Measurements from ENCODE around the gene SSBP1.
"Not testable (repeated sequence)": the region's sequence is repeated elsewhere in the genome, so short reads cannot be mapped to it uniquely, and the experiment has no call there.

The SSBP1 gene

DNA sequence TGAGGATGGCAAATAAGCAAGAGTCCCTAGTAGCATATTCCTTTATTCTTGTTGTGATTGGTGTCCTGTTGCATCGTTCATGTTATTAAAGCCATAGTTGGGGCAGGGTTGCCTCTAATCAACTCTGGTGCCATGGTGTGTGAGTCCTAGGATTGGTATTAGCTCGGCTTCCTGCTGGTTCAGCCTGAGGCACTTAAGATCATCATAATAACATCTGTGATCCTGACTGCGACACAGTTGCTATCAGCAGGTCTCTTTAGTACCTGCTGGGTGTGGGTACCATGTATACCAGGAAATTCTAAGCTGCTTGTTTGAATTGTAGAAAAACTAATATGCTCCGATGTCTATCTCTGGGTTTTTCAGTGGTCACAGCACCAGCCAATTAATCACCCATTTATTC, 28.4 kb upstream of the SSBP1 start:
- no peak for DNase-seq

DNA sequence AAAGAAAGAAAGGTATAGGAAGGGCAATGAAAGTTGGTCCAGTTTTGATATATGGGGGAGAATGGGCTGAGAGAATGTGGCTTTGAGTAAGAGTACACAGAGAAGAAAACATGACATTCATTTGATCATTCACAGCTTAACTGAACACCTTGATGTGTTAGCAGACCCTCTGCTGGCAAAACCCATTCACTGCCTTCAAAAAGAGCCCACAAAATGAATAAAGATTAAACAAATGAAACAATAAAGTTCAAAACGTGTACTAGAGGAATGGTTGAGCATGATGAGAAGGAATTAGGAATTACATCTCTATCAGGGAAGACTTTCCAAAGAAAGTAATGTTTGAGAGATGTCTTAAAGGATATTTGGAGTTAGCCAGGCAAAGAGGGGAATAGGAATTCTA, 27.9 kb upstream of the SSBP1 start:
- no peak for DNase-seq

DNA sequence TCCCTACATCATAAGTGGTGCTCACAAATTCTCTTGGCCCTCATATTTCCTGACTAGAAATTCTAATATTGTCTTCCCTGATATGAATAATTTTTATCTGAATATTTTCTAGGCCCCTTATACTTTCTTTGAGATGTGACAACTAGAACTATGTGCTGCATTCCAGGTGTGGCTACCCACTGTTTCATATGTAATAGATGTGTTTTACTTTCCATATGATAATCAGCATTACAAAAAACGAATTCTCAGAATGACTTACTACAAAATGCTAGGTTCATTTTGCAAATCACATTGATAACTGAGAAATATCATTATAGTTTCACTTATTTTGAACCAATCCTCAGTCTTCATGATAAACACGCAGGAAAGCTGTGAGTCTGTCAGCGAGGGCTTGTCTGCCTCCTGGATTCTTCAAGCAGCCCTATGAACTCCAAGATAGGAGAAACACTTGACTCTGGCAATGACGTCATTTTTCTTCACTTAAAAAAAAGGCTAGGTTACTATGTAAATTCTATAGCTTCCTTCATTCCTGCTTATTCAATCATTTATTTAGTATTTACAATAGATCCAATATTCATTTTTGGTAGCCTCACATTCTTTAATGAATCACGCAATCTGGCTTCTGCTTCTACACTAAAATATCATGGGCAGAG, 25.4 kb upstream of the SSBP1 start:
- no peak for DNase-seq

DNA sequence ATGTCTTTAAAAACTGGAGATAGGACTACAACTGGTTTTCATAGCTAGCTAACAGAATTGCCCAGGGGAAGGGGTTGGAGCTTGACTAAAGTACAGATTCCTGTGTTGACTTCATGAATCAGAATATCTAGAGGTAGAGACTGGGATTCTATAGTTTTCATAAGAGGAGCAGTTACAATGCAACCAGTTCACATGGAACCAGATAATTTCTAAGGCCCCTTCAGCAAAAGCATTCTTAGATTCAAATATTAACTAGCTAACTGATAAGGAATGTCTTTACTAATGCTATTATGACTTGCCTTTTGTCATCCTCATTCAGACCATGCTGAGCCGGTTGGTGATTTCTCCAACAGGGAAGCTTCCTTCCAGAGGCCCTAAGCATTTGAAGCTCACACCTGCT, 24.3 kb upstream of the SSBP1 start:
- DNase-seq, result no peak

DNA sequence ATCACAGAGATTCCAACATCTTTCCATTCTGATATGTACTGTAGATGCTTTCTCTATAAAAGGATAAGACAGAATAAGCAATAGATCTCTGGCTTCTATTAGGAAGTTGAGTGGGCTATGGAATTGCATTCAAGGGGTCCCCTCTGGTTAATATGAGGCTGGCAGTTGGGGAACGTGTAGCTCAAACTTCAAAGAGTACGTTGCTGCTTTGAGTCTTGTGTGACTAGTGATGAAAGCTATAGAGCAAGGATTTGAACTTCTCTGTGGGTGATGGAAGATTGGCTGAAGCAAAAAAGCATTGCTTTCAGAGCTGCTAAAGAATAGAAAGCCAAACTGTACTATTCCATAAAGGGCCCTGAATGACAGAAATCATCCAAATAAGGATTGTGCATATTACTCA, 23.6 kb upstream of the SSBP1 start:
- no peak for DNase-seq

DNA sequence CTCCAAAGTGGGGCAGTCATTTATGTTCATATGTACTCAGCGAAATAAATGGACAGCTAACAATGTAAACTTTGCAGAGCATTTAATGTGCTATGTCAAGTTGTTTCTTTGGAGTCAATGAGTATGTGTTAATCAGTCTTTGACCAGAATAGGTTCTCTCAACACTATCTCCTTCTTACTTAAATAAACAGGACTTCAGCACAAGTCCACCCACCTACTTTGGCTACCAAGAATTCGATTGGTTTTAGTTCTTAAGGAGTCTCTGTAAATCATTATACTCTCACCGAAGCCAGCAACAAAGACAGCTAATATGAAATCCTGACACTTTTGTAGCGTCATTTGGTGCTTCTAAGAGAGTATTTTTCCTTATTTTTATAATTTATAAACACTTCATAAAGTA, 23.1 kb upstream of the SSBP1 start:
- no peak for DNase-seq

DNA sequence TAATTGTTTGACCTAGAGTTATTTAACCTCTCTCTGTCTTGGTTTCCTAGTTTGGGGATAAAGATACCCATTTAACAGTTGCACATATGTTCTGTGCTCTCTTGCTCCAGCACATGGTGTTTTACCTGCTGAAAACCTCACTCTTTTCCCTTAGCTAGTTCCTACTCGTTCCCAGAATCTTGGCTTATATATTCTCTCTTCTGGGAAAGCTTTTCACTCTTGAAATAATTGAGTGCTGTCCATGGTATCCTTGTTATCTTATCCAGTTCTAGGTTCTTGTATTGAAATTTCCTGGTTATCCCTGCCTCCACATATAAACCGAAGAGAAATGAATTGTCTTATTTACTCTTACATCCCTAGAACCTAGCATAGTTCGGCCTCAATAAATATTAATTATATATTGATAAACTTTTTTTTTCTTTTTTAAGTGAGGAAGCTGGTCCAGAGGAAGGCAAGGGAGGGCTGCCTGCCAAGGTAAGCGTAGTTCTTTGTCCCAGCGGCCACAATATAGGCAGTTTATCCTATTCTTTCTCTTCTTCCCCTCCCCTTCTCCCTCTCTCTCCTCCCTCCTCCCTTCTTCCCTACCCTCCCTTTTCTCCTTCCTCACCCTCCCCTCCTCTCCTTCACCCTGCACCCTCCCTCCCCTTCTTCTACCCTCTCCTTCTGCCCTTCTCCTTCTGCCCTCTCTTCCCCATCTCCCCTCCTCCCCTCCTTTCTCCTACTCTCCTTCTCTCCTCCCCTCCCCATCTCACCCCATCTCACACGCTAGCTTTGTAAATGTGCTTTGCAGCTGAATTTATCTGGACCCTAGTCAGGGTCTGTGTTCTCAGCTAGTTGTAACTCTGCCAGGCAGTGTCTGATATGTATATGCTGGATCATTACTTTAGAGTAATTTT, 22.1 kb upstream of the SSBP1 start:
- DNase-seq, result no peak

DNA sequence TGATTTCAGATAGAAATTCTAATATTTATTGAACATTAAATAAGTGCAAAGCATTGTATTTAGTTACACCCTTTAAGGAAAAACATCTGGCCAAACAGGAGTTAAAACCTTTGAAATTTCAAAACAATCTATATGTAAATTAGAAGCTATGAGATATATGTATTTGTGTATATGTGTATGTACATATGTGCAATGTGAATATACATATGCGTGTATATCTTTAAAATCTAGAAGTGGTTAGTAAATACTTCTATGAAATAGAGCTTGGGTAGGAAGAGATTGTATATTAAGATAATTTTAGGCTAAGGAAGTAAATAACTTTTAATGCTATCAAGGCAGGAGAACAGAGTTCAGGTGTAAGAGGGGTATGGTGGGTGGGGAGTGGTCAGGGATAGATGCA, 20.7 kb upstream of the SSBP1 start:
- no peak for DNase-seq

DNA sequence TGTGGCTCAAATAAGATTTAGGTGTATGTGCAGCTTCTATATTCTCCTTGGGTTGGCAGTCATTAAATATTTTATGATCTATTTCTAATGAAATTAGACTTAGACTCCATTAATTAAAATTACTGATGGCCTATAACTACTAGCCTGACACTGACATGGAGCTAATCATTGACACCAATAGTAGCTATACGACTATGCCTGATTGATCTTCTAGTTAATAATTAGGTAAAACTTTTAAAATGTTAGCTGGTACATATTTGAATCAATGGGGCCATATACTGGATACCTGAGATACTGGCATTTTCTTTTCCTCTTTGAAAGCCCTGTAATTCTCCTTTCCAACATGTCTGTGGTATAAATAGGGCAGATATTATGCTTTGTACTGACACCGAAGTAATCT, 15.6 kb upstream of the SSBP1 start:
- DNase-seq, result no peak

DNA sequence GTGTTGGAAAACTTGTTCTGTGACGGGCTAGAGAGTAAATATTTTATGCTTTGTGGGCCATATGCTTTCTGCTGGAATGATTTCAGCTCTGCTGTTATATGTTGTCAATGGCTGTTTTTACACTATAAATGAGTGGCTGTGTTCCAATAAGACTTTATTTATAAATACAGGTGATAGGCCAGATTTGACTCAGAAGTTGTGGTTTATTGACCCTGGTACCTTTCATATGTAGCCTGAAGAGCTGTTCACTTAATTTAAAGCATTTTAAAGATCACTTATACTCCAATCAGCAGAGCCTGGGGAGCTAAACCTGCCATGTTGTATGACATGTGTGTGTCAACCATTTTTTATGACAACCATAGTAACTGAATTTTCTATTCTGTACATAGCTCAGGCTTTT, 9.1 kb upstream of the SSBP1 start:
- no peak for DNase-seq

DNA sequence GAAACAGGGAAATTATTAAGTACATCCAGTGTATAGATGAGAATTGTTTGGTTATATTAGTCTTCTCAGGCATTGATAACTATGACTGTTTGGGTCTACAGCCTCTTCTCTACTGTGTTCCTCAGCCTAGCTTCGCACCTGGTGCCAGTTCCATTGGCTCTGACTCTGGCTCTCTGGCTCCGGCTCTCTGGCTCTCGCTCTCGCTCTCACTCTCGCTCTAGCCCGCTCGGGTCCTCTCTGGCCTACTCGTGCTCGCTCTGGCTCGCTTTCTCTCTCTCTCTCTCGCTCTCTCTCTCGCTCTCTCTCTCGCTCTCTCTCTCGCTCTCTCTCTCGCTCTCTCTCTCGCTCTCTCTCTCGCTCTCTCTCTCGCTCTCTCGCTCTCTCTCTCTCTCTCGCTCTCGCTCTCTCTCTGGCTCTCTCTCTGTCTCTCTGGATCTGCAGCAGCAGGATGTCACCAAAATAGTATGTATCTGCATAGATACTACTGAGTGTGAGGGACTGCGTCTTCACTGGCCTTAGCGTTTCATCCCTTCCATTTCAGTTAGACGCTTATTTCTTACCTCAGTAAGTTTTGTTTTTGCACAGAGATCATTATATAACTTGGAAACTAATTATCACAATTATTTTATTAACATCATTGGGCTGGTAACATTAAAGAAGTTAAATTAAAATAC, 6.5 kb upstream of the SSBP1 start:
- no peak for DNase-seq

DNA sequence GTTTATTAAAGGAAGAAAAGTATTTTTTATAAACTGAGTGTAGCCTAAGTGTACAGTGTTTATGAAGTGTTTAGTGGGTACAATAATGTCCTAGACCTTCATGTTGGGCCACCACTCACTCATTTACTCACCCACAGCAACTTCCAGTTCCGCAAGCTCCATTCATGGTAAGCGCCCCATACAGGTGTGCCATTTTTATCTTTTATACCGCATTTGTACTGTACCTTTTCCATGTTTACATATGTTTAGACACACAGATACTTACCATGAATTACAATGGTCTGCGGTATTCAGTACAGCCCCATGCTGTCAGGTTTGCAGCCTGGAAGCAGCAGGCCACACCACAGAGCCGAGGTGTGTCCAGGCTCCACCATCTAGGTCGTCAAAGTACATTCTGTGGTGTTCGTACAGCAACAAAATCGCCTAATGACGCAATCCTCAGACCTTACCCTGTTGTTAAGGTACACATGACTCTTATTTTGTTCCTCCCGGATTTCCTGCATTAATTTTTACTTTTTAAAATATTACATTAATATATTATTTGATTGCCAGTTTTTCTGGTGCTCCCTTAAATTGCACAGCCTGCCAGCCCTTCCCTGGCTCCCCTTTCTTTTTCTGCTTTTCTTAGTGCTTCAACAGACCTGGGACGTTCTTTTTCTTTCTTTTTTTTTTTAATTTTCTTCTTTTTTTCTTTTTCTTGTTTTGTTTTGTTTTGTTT, 881 bp upstream of the SSBP1 start:
- DNase-seq, result no peak

DNA sequence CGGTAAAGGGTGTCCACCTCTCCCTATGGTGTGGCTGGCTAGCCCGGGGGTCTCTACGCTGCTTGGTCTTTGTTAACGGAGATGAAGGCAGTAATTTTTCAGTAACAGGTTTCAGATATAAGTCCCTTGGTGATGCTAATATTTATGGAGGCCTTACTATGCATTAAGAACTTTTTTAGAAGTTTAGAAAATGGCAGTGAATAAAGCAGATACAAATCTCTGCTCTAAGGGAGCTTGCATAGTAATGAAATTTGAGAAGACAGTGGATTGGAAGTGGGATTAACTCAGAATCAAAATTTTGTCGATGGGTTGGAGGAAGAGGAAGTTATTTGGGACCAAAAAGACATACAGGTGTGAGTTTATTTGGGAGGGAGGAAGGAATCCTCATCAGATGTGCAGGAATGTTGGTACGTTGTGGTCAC, 445 bp downstream of the SSBP1 start:
- DNase-seq, result peak; percentile 2

DNA sequence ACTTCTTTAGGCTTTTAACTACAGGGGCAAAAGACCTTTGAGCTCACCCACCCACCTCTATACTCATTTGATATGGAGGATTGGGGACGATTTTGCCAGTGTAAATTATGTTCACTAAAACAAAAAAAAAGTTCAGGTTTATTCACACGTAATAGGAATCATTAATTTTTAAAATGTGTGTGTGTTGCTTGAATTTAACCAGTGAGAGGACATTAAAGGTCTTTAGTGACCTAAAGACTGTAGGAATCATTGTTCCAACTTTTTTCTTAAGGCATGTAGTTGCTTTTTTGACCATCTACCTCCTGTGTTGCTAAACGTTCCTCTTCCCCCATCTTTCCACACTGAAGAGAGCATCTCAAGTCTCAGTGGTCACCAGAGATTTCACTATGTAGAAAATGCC, 1.1 kb downstream of the SSBP1 start:
- no peak for DNase-seq

DNA sequence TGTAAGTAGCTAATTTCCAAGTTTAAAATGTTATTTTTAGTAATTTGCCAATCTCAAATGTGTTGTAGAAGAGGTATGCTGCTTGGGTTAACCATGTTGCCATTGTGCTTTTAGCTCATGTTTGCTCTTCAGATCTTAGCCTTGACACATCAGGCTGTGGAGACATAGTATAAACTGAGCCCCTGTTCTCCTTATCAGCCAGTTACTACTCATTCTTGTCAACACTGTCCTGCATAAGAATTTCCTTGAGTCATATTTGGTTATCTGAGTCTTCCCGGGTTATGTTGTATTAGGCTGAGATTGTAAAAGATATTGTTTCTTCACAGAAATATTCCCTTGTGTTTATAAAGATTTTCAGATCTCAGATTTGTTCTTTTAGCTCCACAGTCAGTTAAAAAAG, 4.1 kb downstream of the SSBP1 start:
- DNase-seq, result no peak

DNA sequence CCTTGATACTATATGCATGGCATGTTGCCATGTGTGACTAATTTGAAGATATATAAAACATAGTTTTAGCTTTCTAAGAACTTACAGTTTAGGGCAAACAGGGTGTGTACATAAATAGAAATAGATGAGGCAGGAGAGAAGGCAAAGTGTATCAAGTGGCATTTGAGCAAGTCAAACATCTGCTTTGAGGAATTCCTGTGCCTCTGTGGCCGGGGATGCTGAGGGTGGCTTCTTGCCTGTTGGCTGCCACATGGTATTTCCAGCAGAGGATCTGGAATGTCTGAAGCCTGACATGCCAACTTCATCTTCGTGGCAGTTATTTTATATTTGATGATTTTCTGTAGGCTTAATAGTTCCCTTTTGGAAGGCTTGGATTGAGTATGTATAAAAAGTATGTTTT, 6.0 kb downstream of the SSBP1 start:
- no peak for DNase-seq

DNA sequence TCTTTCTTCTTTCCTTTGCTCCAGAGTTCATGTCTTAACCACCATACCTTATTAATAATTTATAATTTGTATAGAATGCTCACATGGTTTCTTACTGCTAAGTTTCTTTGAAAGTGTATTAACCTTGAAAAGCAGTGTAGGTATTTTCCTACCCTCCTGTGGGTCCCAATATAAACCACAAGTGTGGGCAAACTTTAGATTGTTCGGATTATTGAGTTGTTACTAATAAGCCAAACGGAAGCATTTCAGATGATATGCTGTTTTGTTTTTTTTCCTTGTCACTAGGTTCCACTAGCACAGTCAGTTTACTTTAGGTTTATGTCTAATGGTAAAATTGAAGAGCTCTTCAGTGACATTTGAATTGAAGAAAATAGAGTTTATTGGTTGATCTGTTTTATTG, 10.2 kb downstream of the SSBP1 start:
- DNase-seq, result no peak

DNA sequence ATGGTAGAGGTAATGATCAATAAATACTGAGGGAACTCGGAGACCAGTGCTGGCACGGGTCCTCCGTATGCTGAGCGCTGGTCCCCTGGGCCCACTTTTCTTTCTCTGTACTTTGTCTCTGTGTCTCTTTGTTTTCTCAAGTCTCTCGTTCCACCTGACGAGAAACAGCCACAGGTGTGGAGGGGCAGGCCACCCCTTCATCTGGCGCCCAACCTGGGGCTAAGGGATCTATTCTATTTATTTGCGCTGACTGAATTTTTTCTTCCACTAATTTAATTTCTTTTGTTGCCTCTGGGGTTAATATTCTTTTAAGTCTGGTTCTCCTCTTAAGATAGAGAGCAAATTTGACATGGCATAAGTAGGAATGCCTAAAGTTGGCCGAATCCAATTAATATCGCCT, 13.7 kb downstream of the SSBP1 start:
- not testable (repeated sequence) for DNase-seq

DNA sequence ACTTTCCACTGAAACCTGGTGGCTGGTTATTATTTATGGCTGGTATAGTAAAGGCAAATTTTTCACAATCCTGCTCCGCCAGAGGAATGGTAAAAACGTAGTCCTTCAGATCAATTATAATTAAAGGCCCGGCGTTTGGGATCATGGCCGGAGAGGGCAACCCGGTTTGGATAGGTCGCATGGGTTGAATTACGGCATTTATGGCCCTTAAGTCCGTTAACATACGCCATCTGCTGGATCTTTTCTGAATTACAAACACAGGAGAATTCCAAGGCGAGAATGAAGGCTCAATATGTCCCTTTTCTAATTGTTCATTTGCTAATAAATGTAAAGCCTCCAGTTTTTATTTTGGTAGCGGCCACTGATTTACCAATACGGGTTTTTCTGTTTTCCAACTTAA, 14.5 kb downstream of the SSBP1 start:
- no peak for DNase-seq

DNA sequence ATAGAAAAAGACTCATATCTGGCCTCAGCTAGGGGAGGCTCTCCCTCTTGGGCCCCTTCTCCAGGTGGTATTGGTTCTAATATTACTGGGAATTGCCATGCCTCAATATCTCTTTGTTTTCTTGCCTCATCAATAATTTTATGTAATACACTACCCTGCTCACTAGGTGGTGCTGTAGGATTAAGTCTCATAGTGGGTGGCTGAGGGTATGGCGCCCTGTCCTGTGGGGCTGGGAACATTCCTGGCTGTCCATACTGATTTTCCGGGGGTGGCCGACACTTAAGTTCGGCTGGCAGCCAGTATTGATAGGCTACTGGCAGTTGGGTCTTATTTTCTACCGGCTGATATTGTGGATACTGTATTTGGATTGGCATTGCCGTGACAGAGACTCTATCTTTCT, 16.8 kb downstream of the SSBP1 start:
- no peak for DNase-seq

DNA sequence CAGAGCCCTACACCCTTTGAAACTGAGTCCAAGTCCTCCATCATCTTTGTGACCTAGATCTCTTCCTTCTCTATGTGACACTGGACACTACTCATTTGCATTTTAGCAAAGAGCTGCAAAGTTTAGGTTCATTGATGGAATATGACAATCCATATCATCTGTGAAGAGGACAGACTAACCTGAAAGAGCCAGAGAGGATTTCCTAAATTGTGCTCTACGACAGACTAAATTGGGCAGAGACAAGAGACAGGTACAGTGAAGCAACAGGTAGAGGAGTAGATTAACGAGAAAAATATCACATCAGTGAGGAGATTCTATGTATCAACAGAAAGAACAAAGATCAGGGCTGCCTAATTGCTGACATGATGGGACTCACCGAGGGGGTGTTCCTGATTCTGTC, 25.6 kb downstream of the SSBP1 start, which contains the start of gene TAS2R3:
Gene TAS2R3 (plus strand): TSS at position 301 of the 400 bp plus-strand sequence. CDS start 62 bp downstream, at position 363.
- no peak for DNase-seq

DNA sequence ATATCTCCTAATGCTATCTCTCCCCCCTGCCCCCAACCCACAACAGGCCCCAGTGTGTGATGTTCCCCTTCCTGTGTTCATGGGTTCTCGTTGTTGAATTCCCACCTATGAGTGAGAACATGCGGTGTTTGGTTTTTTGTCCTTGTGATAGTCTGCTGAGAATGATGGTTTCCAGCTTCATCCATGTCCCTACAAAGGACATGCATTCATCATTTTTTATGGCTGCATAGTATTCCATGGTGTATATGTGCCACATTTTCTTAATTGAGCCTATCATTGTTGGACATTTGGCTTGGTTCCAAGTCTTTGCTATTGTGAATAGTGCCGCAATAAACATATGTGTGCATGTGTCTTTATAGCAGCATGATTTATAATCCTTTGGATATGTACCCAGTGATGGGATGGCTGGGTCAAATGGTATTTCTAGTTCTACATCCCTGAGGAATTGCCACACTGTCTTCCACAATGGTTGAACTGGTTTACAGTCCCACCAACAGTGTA, 32.0 kb downstream of the SSBP1 start:
- DNase-seq, result not testable (repeated sequence)

DNA sequence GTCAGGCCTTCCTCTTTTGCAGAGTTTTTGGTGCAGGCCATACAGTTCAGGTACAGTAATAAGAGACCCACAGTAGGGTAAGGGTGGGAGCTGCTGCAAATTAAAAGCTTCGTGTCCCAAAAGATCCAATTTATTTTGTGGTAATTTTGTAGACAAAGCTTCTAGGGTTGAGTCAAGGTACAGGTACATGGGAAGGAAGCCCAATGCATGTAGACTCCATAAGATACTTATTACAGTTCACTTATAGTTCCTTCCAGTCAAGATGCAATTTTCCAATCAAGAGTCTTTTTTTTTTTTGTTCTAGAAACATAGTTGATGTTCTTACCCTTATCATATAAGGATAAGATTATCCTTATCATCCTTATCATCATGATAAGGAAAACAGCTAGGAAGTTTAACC, 38.2 kb downstream of the SSBP1 start, which contains the start of gene TAS2R4:
Gene TAS2R4 (plus strand): TSS at position 301 of the 400 bp plus-strand sequence. CDS start 1,815 bp downstream, outside the sequence.
- no peak for DNase-seq
